SK-N-SH treated with all-trans-retinoic acid at 6 μM for 48 hours (cell line): ENCODE data around the gene FCN2.

Experiments
- ATAC-seq: fragments of 200-7000 bp; cut with Tn5 transposase; 3 replicates; pipeline ENCODE4 v1.9.1; 2020; ENCODE audit warnings: mild to moderate bottlenecking, moderate library complexity
- ARNTL ChIP-seq: fragments of 450-650 bp; formaldehyde crosslinking; IDR thresholded peaks from 2 replicates; pipeline ENCODE4 v1.5.0; 2020; ENCODE audit warnings: low read depth, mild to moderate bottlenecking, moderate library complexity, borderline replicate concordance
- BACH2 ChIP-seq: fragments of 250-450 bp; sonication (Bioruptor Pico); IDR thresholded peaks from 2 replicates; pipeline ENCODE4 v1.9.0; 2021; ENCODE audit warnings: mild to moderate bottlenecking, borderline replicate concordance
- CSDC2 ChIP-seq: fragments of 250-450 bp; sonication (Bioruptor Pico); IDR thresholded peaks from 2 replicates; pipeline ENCODE4 v1.5.0; 2020; ENCODE audit warnings: mild to moderate bottlenecking, moderate library complexity
- ESRRG ChIP-seq: fragments of 250-450 bp; sonication (Bioruptor Pico); IDR thresholded peaks from 2 replicates; pipeline ENCODE4 v1.6.1; 2021; ENCODE audit warnings: mild to moderate bottlenecking
- ISL1 ChIP-seq: fragments of 250-450 bp; sonication (Bioruptor Pico); IDR thresholded peaks from 2 replicates; pipeline ENCODE4 v2.1.2; 2022; ENCODE audit warnings: mild to moderate bottlenecking, moderate library complexity
- OSR1 ChIP-seq: fragments of 250-450 bp; sonication (Bioruptor Pico); IDR thresholded peaks from 2 replicates; pipeline ENCODE4 v1.8.0; 2022; ENCODE audit warnings: moderate library complexity, mild to moderate bottlenecking, inconsistent platforms
- RARB ChIP-seq: fragments of 250-450 bp; sonication (Bioruptor Pico); IDR thresholded peaks from 2 replicates; pipeline ENCODE4 v1.8.0; 2021; ENCODE audit warnings: mild to moderate bottlenecking, moderate library complexity
- SNAI2 ChIP-seq: fragments of 250-450 bp; sonication (Bioruptor Pico); IDR thresholded peaks from 2 replicates; pipeline ENCODE4 v1.5.0; 2020; ENCODE audit warnings: mild to moderate bottlenecking, moderate library complexity
- TCF4 ChIP-seq: fragments of 250-450 bp; sonication (Bioruptor Pico); IDR thresholded peaks from 2 replicates; pipeline ENCODE4 v1.8.0; 2021; ENCODE audit warnings: mild to moderate bottlenecking, moderate library complexity, borderline replicate concordance
- TOX ChIP-seq: fragments of 250-450 bp; sonication (Bioruptor Pico); IDR thresholded peaks from 2 replicates; pipeline ENCODE4 v1.8.0; 2021; ENCODE audit warnings: mild to moderate bottlenecking, moderate library complexity, borderline replicate concordance
- ZC3H10 ChIP-seq: fragments of 250-450 bp; sonication (Bioruptor Pico); IDR thresholded peaks from 2 replicates; pipeline ENCODE4 v1.5.1; 2021; ENCODE audit warnings: mild to moderate bottlenecking, moderate library complexity
- ZFP3 ChIP-seq: fragments of 250-450 bp; sonication (Bioruptor Pico); IDR thresholded peaks from 2 replicates; pipeline ENCODE4 v1.5.0; 2020; ENCODE audit warnings: mild to moderate bottlenecking, moderate library complexity
- ZFP30 ChIP-seq: fragments of 450-650 bp; formaldehyde crosslinking; IDR thresholded peaks from 2 replicates; pipeline ENCODE4 v1.5.0; 2022; ENCODE audit warnings: mild to moderate bottlenecking, moderate library complexity
- ZNF565 ChIP-seq: fragments of 450-650 bp; formaldehyde crosslinking; conservative IDR thresholded peaks from 2 replicates; pipeline ENCODE4 v1.5.0; 2020; ENCODE audit warnings: low read depth, mild to moderate bottlenecking, moderate library complexity
- ZNF70 ChIP-seq: fragments of 450-650 bp; formaldehyde crosslinking; IDR thresholded peaks from 2 replicates; pipeline ENCODE4 v1.5.0; 2020; ENCODE audit warnings: mild to moderate bottlenecking, moderate library complexity
- ZNF8 ChIP-seq: fragments of 450-650 bp; formaldehyde crosslinking; IDR thresholded peaks from 2 replicates; pipeline ENCODE4 v1.5.0; 2020; ENCODE audit warnings: mild to moderate bottlenecking, moderate library complexity
- TF ChIP-seq, protein P1 (sequence below): fragments of 250-450 bp; sonication (Bioruptor Pico); IDR thresholded peaks from 2 replicates; pipeline ENCODE4 v1.8.0; 2021; ENCODE audit warnings: low read depth, mild to moderate bottlenecking, moderate library complexity, borderline replicate concordance
- TF ChIP-seq, protein P2 (sequence below): fragments of 250-450 bp; sonication (Bioruptor Pico); IDR thresholded peaks from 2 replicates; pipeline ENCODE4 v1.5.0; 2020; ENCODE audit warnings: mild to moderate bottlenecking, moderate library complexity
- TF ChIP-seq, protein P3 (sequence below): fragments of 250-450 bp; sonication (Bioruptor Pico); IDR thresholded peaks from 2 replicates; pipeline ENCODE4 v1.8.0; 2020; ENCODE audit warnings: mild to moderate bottlenecking, moderate library complexity, borderline replicate concordance

The FCN2 gene

DNA sequence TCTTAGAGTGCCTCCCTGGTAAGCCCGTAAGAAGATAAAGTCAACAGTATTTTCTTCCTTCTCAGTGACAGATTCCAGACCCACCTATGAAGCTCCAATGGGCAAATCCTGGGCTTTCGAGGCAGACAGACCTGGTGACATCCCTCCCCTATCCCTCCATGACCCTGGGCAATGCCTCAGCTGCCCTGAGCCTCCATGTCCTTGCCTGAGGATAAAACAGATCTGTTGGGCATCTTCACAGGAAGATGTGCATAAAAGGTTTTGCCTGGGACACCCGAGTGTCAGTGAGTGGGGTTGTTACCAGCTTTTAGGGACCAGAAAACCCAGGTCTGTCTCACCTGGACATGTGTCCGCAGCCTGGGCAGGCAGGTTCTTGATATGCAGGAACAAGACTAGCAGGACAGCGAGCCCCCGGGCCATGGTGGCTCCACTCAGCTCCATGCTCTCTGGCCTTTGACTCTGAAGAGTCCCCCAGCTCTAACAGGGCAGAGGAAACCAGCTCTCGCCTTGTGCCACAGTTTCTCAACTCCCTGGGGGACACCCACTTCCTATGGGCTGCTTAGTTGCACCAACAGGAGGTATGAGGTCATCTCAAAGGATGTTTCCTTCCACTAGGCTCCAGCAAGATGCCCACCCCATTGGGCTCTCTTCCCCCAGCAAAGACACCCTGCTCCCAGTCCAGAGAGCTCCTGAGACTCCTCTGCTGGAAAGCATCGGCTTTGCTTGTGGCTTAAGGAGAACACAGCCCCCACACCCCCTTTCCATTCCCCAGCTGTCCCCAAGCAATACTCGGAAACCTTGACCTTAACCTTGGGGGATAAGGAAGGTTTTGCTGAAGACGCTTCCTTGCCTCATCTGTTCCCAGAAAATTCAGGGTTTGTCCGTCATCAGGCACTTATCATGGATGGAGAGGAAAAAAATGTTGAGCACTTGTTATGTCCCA lies 37.1 kb downstream of the FCN2 start, which contains the start of gene FCN1:
FCN1 (minus strand) TSS at position 482 of the 943 bp plus-strand sequence; CDS start at position 441, 41 bp downstream.
- TF ChIP-seq SNAI2 = no peak
- no peak for TF ChIP-seq ARNTL
- TF ChIP-seq ZC3H10 (CRISPR knock-in tag) = no peak
- no peak for TF ChIP-seq ESRRG (CRISPR knock-in tag)
- no peak for TF ChIP-seq ZFP30 (CRISPR knock-in tag)
- no peak for ATAC-seq

DNA sequence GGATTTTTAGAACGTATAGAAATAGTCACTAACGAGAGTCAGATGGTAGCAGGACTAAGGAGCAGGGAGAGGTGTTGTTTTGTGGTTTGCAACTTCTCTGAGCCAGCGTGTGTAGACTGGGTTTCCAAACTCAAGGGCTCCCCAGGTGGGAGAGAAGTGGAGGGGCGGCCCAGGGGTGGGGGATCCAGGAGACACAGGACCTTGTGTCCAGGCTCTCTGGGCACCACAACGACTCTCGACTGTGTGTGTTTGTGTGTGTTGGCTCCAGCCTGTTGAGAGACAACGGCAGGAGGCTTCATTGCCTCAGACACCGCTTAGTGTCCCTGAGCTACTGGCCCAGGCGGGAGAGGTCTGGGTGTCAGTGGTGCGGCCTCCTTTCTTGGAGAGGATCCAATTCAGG lies 38.0 kb downstream of the FCN2 start:
- TF ChIP-seq ZNF8 (no peak), CSDC2 (no peak)
- ATAC-seq = no peak

DNA sequence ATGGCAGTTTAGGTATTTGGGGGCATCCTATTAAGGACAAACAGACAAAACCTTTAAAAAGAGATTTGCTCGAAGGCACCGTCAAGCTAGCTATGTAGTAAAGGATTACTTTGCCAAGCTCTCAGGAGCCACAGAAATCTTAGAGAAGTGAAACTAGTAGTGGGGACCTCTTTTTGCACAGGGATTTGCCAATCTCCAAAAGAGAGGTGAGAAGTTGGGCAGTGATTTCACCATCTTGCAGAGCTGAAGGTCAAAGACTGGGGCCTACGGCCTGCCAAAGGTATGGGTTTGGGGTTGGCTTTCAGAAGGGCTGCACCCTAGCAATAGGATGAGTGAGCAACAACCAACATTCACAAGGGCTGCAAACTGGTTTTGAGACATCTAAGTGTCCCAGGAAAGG lies 38.7 kb downstream of the FCN2 start:
- TF ChIP-seq TCF4 (CRISPR knock-in tag) = no peak
- TF ChIP-seq SNAI2 = no peak
- no peak for TF ChIP-seq ARNTL
- no peak for TF ChIP-seq BACH2 (CRISPR knock-in tag)
- no peak for TF ChIP-seq TOX (CRISPR knock-in tag)
- TF ChIP-seq CSDC2 = no peak
- no peak for TF ChIP-seq ZNF70
- TF ChIP-seq RARB = no peak
- no peak for TF ChIP-seq ZFP3 (CRISPR knock-in tag)
- no peak for TF ChIP-seq ISL1 (CRISPR knock-in tag)
- no peak for TF ChIP-seq OSR1 (CRISPR knock-in tag)
- ATAC-seq = no peak

DNA sequence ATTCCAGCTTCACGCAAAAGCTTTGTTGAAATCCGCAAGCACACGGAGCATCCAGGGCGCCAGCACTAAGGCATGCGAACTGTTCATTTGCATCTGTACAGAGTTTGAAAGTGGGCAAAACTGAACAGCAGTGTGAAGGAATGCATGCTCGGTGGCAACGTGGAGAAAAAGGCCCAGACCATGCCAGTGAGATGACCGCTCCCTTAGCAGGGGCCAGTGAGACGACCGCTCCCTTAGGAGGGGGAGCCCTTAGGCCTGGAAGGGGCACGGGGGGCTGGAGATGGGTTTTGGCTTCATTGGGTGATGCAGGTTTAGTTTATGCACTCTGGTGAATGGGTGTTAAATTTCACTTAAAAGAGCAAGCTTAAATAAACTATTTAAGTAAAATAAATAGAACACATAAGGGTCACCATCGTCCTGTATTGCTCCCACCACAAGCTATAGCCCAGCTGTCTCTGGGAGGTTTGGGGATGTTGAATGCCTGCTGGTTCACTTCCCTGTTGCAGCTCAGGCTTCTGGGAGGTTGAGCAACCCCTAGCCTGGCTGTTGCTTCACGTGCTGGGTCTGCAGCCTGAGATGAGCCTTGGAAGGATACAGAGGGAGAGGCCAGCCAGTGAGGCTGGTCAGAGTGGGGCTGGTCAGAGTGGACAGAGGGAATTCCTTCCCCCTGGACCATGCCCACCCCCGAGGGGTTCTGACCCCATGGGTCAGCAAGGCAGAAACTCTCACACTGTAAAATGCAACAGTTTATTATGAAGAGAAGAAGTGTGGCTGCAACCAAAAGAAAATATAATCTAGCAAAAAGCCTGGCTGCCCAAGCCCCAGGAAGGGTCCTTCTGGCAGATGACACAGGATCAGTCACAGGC lies 41.7 kb downstream of the FCN2 start:
- no peak for ATAC-seq

More for the DNA sequence above, 41.7 kb downstream of the FCN2 start:
- TF ChIP-seq SNAI2 (no peak), CSDC2 (no peak), ZFP30 (CRISPR knock-in tag) (no peak), RARB (no peak), ZNF565 (CRISPR knock-in tag) (no peak), ZNF70 (no peak), ESRRG (CRISPR knock-in tag) (no peak), ZNF8 (no peak), ISL1 (CRISPR knock-in tag) (no peak), ZC3H10 (CRISPR knock-in tag) (no peak)
- TF ChIP-seq, protein P1, sequence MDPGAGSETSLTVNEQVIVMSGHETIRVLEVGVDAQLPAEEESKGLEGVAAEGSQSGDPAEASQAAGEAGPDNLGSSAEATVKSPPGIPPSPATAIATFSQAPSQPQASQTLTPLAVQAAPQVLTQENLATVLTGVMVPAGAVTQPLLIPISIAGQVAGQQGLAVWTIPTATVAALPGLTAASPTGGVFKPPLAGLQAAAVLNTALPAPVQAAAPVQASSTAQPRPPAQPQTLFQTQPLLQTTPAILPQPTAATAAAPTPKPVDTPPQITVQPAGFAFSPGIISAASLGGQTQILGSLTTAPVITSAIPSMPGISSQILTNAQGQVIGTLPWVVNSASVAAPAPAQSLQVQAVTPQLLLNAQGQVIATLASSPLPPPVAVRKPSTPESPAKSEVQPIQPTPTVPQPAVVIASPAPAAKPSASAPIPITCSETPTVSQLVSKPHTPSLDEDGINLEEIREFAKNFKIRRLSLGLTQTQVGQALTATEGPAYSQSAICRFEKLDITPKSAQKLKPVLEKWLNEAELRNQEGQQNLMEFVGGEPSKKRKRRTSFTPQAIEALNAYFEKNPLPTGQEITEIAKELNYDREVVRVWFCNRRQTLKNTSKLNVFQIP = no peak
- TF ChIP-seq, protein P2, sequence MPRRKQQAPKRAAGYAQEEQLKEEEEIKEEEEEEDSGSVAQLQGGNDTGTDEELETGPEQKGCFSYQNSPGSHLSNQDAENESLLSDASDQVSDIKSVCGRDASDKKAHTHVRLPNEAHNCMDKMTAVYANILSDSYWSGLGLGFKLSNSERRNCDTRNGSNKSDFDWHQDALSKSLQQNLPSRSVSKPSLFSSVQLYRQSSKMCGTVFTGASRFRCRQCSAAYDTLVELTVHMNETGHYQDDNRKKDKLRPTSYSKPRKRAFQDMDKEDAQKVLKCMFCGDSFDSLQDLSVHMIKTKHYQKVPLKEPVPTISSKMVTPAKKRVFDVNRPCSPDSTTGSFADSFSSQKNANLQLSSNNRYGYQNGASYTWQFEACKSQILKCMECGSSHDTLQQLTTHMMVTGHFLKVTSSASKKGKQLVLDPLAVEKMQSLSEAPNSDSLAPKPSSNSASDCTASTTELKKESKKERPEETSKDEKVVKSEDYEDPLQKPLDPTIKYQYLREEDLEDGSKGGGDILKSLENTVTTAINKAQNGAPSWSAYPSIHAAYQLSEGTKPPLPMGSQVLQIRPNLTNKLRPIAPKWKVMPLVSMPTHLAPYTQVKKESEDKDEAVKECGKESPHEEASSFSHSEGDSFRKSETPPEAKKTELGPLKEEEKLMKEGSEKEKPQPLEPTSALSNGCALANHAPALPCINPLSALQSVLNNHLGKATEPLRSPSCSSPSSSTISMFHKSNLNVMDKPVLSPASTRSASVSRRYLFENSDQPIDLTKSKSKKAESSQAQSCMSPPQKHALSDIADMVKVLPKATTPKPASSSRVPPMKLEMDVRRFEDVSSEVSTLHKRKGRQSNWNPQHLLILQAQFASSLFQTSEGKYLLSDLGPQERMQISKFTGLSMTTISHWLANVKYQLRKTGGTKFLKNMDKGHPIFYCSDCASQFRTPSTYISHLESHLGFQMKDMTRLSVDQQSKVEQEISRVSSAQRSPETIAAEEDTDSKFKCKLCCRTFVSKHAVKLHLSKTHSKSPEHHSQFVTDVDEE (CRISPR knock-in tag) = no peak
- TF ChIP-seq, protein P3, sequence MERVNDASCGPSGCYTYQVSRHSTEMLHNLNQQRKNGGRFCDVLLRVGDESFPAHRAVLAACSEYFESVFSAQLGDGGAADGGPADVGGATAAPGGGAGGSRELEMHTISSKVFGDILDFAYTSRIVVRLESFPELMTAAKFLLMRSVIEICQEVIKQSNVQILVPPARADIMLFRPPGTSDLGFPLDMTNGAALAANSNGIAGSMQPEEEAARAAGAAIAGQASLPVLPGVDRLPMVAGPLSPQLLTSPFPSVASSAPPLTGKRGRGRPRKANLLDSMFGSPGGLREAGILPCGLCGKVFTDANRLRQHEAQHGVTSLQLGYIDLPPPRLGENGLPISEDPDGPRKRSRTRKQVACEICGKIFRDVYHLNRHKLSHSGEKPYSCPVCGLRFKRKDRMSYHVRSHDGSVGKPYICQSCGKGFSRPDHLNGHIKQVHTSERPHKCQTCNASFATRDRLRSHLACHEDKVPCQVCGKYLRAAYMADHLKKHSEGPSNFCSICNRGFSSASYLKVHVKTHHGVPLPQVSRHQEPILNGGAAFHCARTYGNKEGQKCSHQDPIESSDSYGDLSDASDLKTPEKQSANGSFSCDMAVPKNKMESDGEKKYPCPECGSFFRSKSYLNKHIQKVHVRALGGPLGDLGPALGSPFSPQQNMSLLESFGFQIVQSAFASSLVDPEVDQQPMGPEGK (CRISPR knock-in tag) = no peak
